ENCODE data around the gene POLR3B. TPM values are rescaled to one million over a fixed set of nuclear protein-coding genes. Genes with fewer than 3 reads are reported as not detected.

POLR3B gene
- total RNA-seq: 10 to 100 TPM in 1 of 2 donors, 1 to 10 TPM in 1; 8.4 to 12.2 TPM
- 1 to 10 TPM; 5.4 to 5.6 TPM for polyA plus RNA-seq

DNA sequence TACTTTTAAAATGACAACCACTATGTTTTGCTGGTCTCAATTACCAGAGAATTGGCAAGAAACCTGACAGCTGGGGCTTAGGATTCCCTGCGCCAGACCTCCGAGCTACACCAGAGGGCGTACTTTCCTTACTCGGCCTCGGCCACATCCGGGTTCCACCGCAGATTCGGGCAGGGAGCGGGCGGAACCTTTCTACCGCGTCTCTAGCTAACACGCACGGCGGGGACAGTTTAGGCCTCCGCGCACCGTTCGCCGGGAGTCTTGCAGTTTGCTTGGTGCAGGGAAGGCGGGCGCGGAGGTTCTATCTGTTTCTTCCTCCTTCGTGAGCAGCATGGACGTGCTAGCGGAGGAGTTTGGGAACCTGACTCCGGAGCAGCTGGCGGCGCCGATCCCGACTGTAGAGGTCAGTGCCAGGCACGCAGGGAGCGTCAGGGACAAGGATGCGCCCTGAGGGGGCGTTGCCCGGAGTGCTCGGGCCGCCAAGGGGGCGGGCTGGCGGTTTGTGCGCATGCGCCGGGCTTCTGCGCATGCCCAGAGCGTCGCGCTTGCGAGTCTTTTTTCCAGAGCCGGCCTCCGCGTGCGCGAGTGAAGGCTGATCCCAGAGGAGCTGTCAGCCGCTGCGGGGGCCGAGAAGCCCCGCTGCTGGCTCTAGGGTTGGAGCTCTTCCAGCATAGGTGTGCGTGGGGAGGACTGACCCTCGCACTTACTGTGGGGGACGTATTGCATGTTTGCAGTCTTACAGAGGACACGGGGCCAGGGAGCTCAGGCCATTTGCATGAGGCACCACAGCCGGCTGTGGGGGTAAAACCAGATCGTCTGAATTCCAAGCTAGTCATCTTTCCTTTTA, at the start of gene POLR3B:
Gene POLR3B (plus strand): TSS at position 200 of the 847 bp plus-strand sequence. CDS start 132 bp downstream, at position 332.
- H3K4me3 ChIP-seq (ENCODE audit: low read depth in 1 of 3, low read length in 3 of 3): peak within 1 kb of the TSS; percentile 73 to 82 (median 74)
- peak within 1 kb of the TSS; percentile 88 to 90 for H3K27ac ChIP-seq (ENCODE audit: low read depth in 1 of 2, low read length in 2 of 2)
- peak; percentile 15 for TF ChIP-seq FOXA2 (IDR thresholded peaks at IDR 0.05)
- TF ChIP-seq RXRA (IDR thresholded peaks at IDR 0.05): peak; percentile 65 to 69
- TF ChIP-seq REST (IDR thresholded peaks at IDR 0.05): peak; percentile 87
- TF ChIP-seq HNF4A (conservative IDR thresholded peaks at IDR 0.05): peak in 1 of 2 donors; percentile 24
- no peak for TF ChIP-seq ZBTB33 (IDR thresholded peaks at IDR 0.05)
- peak; percentile 67 to 77 for TF ChIP-seq GABPA (IDR thresholded peaks at IDR 0.05 in 1 of 2, conservative IDR thresholded peaks at IDR 0.05 in 1 of 2)
- peak; percentile 43 for TF ChIP-seq FOXA1 (IDR thresholded peaks at IDR 0.05)
- TF ChIP-seq YY1 (IDR thresholded peaks at IDR 0.05): peak; percentile 84
- peak; percentile 71 for TF ChIP-seq NR2F2 (IDR thresholded peaks at IDR 0.05)
- TF ChIP-seq SP1 (IDR thresholded peaks at IDR 0.05): peak; percentile 82
- TF ChIP-seq, protein P1, sequence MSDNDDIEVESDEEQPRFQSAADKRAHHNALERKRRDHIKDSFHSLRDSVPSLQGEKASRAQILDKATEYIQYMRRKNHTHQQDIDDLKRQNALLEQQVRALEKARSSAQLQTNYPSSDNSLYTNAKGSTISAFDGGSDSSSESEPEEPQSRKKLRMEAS (IDR thresholded peaks at IDR 0.05): peak; percentile 82
- TF ChIP-seq EGR1 (IDR thresholded peaks at IDR 0.05; ENCODE audit: low read depth in 2 of 2): peak; percentile 73 to 89
- TF ChIP-seq HNF4G (IDR thresholded peaks at IDR 0.05): no peak
- TF ChIP-seq TAF1 (conservative IDR thresholded peaks at IDR 0.05): peak; percentile 48
- TF ChIP-seq CTCF (IDR thresholded peaks at IDR 0.05; ENCODE audit: low read depth, low read length, missing input control): peak; percentile 94
- TF ChIP-seq, protein P2, sequence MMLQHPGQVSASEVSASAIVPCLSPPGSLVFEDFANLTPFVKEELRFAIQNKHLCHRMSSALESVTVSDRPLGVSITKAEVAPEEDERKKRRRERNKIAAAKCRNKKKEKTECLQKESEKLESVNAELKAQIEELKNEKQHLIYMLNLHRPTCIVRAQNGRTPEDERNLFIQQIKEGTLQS (IDR thresholded peaks at IDR 0.05): no peak
- peak; percentile 89 to 92 for TF ChIP-seq RAD21 (IDR thresholded peaks at IDR 0.05)
- TF ChIP-seq JUND (IDR thresholded peaks at IDR 0.05): peak in 1 of 2 donors; percentile 6
- DNase-seq (ENCODE audit: low spot score): peak; percentile 94
- WGBS: under 1% methylated on average over 63 of the region's 63 CpGs
- H3K4me1 ChIP-seq (ENCODE audit: control insufficient read depth in 4 of 4, insufficient read depth in 4 of 4, low read length in 3 of 4): peaks cover 10 to 43% (median 27%) of the 10 kb centered on the region in 4 donors
- no peaks in the 10 kb centered on the region for H3K36me3 ChIP-seq (ENCODE audit: control insufficient read depth in 4 of 4, insufficient read depth in 3 of 4, low read depth in 1 of 4, low read length in 3 of 4)
- peak within 1 kb of the TSS; percentile 96 to 98 for H3K9ac ChIP-seq (ENCODE audit: low read depth in 1 of 2, low read length in 2 of 2)
- H3K27me3 ChIP-seq (ENCODE audit: control insufficient read depth in 4 of 4, insufficient read depth in 4 of 4, low read length in 3 of 4): no peaks in the 10 kb centered on the region
- no peaks in the 10 kb centered on the region for H3K9me3 ChIP-seq (ENCODE audit: control insufficient read depth in 4 of 4, low read length in 3 of 4)

All from liver (tissue), 9 donors.